DOHH2 (cell line): ENCODE data around the gene SORL1.

Experiments used
- EZH2phosphoT487 ChIP-seq: fragments of 200-600 bp; sonication (generic); IDR thresholded peaks from 2 replicates; pipeline ENCODE4 v1.6.1; 2017; ENCODE audit warnings: borderline replicate concordance, mild to moderate bottlenecking, antibody characterized with exemption, low read length, moderate library complexity, mixed read lengths
- TF ChIP-seq, protein P1 (sequence below): fragments of 200-600 bp; sonication (generic); IDR thresholded peaks from one replicate; pipeline ENCODE4 v1.5.1; 2014; ENCODE audit warnings: antibody characterized with exemption, mild to moderate bottlenecking, low read depth, low read length; ENCODE audit not compliant: poor library complexity, severe bottlenecking

DNA sequence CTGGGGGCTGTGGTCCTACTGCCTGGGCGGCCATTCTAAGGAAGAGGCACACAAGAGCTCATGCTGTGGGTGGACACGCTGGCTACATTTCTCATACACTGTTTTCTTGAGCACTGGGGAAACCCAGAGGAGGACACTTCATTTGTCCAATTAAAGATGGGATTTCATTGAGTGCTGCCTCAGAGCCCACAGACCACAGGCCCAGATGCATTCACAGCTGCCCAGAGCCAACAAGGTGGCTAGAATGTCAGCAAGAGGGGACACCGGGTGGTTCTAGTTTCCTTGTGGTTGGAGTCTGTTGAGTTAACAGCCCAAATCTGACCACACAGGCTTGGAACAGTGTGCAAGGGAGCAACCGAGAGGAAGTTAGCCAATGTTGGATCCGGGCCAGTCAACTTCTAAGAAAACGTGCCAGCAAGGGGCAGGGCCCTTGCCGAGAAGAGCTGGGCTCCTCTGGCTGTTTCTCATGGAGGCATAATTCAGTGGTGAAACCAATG is 35.0 kb upstream of the SORL1 start:
- TF ChIP-seq, protein P1, sequence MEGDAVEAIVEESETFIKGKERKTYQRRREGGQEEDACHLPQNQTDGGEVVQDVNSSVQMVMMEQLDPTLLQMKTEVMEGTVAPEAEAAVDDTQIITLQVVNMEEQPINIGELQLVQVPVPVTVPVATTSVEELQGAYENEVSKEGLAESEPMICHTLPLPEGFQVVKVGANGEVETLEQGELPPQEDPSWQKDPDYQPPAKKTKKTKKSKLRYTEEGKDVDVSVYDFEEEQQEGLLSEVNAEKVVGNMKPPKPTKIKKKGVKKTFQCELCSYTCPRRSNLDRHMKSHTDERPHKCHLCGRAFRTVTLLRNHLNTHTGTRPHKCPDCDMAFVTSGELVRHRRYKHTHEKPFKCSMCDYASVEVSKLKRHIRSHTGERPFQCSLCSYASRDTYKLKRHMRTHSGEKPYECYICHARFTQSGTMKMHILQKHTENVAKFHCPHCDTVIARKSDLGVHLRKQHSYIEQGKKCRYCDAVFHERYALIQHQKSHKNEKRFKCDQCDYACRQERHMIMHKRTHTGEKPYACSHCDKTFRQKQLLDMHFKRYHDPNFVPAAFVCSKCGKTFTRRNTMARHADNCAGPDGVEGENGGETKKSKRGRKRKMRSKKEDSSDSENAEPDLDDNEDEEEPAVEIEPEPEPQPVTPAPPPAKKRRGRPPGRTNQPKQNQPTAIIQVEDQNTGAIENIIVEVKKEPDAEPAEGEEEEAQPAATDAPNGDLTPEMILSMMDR, result no peak
- no peak for TF ChIP-seq EZH2phosphoT487
